Nephron progenitor cell (in vitro differentiated cells): Measurements from ENCODE around the gene LGR5.

Experiments
- DNase-seq: peaks from one replicate; pipeline ENCODE4 v3.0.0; 2021
- H3K27ac Mint-ChIP-seq: 2 replicates; pipeline ENCODE4 v1.8.0; 2021; ENCODE audit warnings: mild to moderate bottlenecking, moderate library complexity, mixed read lengths
- H3K27me3 Mint-ChIP-seq: 2 replicates; pipeline ENCODE4 v1.8.0; 2021; ENCODE audit warnings: mild to moderate bottlenecking, low read depth, mixed read lengths; ENCODE audit not compliant: poor library complexity
- H3K36me3 Mint-ChIP-seq: 2 replicates; pipeline ENCODE4 v1.8.0; 2021; ENCODE audit warnings: low read depth, mixed read lengths
- H3K4me1 Mint-ChIP-seq: 2 replicates; pipeline ENCODE4 v1.8.0; 2021; ENCODE audit warnings: mixed read lengths
- H3K4me3 Mint-ChIP-seq: 2 replicates; pipeline ENCODE4 v1.8.0; 2021; ENCODE audit warnings: mild to moderate bottlenecking, moderate library complexity, mixed read lengths
- H3K9me3 Mint-ChIP-seq: 2 replicates; pipeline ENCODE4 v1.8.0; 2021; ENCODE audit warnings: mild to moderate bottlenecking, moderate library complexity, mixed read lengths
- TF ChIP-seq, protein P1 (sequence below): fragments of 200-600 bp; sonication (generic); IDR thresholded peaks from 2 replicates; pipeline ENCODE4 v1.5.0; 2021; ENCODE audit warnings: antibody characterized with exemption

Gene LGR5

DNA sequence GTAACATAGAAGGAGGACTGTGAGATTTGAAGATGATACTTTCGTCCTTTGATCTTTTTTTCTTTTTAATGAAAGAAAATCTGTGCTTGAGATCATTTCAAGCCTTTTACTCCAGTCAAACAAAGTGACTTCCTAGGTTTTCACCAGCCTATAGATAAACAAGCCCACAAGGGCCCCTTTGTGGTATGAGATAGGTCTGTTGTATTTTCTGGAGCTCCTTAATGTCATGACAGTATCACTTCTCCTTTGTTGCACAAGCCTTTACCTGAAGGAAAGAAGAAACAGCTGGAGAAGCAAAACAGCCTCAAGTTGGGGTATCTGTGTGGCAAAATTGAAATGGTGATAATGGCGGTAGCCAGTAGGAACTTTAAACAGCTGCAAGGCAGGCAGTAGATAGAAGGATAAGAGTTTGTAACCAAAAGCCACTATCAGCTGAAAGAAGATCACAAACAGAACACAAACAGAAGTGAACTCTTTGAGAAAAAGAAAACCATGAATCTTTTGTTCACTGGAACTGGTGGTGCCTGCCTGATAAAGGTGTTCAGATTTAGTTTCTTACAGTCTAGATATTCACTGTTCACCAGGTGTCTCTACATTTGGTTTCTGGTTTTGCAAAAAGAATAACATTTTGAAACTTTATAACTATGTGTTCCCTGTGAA is 96.8 kb downstream of the LGR5 start:
- no peaks in the 10 kb centered on the region for H3K9me3 Mint-ChIP-seq
- no peaks in the 10 kb centered on the region for H3K27me3 Mint-ChIP-seq
- DNase-seq = no peak
- peaks cover 10% of the 10 kb centered on the region for H3K4me1 Mint-ChIP-seq
- H3K36me3 Mint-ChIP-seq = peaks cover 4% of the 10 kb centered on the region
- no peak overlapping the region for H3K4me3 Mint-ChIP-seq
- TF ChIP-seq, protein P1, sequence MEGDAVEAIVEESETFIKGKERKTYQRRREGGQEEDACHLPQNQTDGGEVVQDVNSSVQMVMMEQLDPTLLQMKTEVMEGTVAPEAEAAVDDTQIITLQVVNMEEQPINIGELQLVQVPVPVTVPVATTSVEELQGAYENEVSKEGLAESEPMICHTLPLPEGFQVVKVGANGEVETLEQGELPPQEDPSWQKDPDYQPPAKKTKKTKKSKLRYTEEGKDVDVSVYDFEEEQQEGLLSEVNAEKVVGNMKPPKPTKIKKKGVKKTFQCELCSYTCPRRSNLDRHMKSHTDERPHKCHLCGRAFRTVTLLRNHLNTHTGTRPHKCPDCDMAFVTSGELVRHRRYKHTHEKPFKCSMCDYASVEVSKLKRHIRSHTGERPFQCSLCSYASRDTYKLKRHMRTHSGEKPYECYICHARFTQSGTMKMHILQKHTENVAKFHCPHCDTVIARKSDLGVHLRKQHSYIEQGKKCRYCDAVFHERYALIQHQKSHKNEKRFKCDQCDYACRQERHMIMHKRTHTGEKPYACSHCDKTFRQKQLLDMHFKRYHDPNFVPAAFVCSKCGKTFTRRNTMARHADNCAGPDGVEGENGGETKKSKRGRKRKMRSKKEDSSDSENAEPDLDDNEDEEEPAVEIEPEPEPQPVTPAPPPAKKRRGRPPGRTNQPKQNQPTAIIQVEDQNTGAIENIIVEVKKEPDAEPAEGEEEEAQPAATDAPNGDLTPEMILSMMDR = no peak
- peak overlapping the region; percentile 65 for H3K27ac Mint-ChIP-seq

DNA sequence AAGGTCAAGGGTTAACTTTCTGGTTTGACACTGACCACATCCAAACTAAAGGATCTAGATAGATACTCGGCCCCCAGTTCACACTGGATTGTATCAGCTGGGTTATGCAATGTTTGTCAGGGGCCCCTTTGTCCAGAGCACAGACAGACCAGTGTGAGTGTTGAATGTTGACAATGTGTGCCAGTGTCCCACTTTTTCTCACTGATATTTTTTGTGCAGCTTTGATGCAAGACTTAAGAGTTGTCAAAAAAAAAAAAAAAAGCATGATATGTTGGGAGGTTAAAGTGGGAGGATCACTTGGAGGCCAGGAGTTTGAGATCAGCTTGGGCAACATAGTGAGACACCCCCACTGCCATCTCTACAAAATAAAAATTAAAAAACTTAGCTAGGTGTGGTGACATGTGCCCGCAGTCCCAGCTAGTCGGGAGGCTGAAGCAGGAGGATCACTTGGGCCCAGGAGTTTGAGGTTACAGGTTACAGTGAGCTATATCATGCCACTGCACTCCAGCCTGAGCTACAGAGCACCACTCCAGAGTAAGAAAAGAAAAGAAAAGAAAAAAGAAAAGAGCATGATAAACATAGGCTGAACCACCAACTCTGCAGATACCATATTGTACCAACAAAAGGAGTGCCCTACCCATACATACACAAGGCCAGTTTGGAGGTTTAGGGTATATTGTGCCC is 97.5 kb downstream of the LGR5 start:
- Mint-ChIP-seq H3K27me3 (no peaks in the 10 kb centered on the region), H3K36me3 (peaks cover 4% of the 10 kb centered on the region), H3K9me3 (no peaks in the 10 kb centered on the region), H3K4me1 (peaks cover 10% of the 10 kb centered on the region), H3K27ac (no peak overlapping the region), H3K4me3 (no peak overlapping the region)
- TF ChIP-seq, protein P1 = no peak
- DNase-seq = no peak

GRCh38 chr12:71538807-71539206 is 99.2 kb downstream of the LGR5 start:
- Mint-ChIP-seq H3K27me3 (no peaks in the 10 kb centered on the region), H3K4me1 (peaks cover 10% of the 10 kb centered on the region), H3K9me3 (no peaks in the 10 kb centered on the region), H3K4me3 (no peak overlapping the region), H3K27ac (no peak overlapping the region), H3K36me3 (peaks cover 4% of the 10 kb centered on the region)
- DNase-seq = no peak
- TF ChIP-seq, protein P1 = no peak

DNA sequence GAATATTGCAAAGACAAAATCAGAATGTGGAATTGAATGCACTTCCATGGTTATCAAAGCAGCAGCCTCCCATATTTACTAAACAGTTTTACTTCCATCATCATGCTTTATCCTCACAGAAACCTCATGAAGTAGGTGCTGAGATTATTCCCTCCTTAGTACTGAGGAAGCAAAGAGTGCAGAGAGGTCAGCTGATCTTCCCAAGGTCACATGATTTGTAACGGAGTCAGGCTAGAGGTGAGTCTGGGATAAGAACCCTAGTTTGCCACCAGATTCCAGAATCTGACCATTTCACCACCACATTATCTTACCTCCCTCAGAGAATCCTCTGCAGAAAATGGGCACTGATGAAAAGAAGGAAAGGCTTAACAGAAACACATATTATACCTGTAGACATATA is 102.0 kb downstream of the LGR5 start:
- Mint-ChIP-seq H3K27ac (no peak overlapping the region), H3K4me3 (no peak overlapping the region), H3K36me3 (peaks cover 4% of the 10 kb centered on the region), H3K4me1 (peaks cover 2% of the 10 kb centered on the region), H3K27me3 (no peaks in the 10 kb centered on the region), H3K9me3 (no peaks in the 10 kb centered on the region)
- TF ChIP-seq, protein P1 = no peak
- no peak for DNase-seq

DNA sequence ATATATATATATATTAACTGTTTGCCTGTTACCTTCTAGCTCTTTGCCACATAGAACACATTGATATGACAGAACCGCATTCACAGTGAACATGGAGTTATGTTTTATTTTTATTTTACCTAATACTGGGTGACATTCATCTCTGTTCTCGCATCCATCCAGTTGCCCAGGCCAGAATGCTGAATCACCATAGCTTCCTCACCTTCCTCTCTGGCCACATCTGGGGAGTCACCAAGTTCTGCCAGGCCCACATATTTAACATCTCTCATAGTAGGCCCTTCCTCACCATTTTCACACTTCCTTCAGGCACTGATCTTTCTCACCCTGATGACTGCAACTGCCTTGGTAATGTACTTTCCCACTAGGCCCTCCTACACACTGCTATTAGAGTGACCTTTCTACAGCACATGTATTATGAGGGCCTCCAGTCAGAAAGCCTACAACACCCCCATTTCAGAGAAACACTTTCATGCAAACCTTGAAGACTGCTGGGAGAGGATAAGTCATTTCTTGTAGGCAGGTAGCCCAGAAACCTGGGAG is 106.8 kb downstream of the LGR5 start:
- TF ChIP-seq, protein P1 = no peak
- H3K4me3 Mint-ChIP-seq = no peak overlapping the region
- no peaks in the 10 kb centered on the region for H3K9me3 Mint-ChIP-seq
- peaks cover 10% of the 10 kb centered on the region for H3K4me1 Mint-ChIP-seq
- no peaks in the 10 kb centered on the region for H3K27me3 Mint-ChIP-seq
- no peaks in the 10 kb centered on the region for H3K36me3 Mint-ChIP-seq
- peak overlapping the region; percentile 65 for H3K27ac Mint-ChIP-seq
- no peak for DNase-seq
